ENCODE results near the gene CCSAP. TPM values are rescaled to one million over a fixed set of nuclear protein-coding genes. Genes with fewer than 3 reads are reported as not detected.

Gene CCSAP
- total RNA-seq, 2 experiments from 2014 or later, result 10.5 to 10.8 TPM

DNA sequence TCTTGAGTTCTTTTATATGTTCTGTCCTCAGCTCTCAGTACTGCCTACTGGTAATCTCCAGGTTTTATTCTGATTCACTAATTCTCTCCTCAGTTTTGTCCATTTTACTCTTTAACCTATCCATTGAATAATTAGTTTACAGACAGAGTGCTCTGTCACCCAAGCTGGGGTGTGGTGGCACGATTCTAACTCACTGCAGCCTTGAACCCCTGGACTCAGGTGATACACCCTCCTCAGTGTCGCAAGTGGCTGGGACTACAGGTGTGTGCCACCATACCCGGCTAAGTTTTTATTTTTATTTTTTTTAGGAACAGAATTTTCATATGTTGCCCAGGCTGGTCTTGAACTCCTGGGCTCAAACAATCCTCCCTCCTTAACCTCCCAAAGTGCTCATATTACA is 58.0 kb downstream of the CCSAP start:
- Mint-ChIP-seq H3K4me3 (no peak overlapping the region), H3K4me1 (peaks cover 8% of the 10 kb centered on the region), H3K36me3 (peaks cover 37% of the 10 kb centered on the region), H3K27ac (no peak overlapping the region), H3K27me3 (no peaks in the 10 kb centered on the region), H3K9me3 (no peaks in the 10 kb centered on the region)
- ATAC-seq (ENCODE audit: low read depth) (no peak), DNase-seq (no peak)
- POLR2A ChIA-PET, result no interaction called here

DNA sequence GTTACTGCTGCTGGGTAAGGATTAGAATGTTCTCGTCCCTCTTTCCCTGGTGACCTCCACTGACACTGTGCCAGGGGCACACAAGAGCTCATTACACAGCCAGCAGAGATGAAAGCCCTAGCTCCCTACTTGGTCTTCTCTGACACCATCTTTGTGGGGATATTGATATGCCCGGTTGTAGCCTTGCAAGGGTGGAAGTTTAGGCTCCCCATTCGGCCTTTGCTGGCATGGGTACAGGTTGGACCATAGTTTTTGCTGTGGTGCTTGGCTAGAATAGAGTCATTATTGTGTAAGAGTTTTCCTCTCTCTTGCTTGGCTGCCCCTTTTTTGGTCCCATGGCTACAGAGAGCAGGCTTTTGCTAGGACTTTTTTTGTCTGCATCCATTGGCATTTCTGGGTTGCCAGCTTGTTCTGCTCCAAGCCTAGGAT is 59.6 kb downstream of the CCSAP start:
- POLR2A ChIA-PET, result no interaction called here
- Mint-ChIP-seq H3K4me3 (no peak overlapping the region), H3K9me3 (no peaks in the 10 kb centered on the region), H3K4me1 (peaks cover 7% of the 10 kb centered on the region), H3K36me3 (peaks cover 24% of the 10 kb centered on the region), H3K27me3 (no peaks in the 10 kb centered on the region), H3K27ac (no peak overlapping the region)
- ATAC-seq (ENCODE audit: low read depth) (no peak), DNase-seq (no peak)

DNA sequence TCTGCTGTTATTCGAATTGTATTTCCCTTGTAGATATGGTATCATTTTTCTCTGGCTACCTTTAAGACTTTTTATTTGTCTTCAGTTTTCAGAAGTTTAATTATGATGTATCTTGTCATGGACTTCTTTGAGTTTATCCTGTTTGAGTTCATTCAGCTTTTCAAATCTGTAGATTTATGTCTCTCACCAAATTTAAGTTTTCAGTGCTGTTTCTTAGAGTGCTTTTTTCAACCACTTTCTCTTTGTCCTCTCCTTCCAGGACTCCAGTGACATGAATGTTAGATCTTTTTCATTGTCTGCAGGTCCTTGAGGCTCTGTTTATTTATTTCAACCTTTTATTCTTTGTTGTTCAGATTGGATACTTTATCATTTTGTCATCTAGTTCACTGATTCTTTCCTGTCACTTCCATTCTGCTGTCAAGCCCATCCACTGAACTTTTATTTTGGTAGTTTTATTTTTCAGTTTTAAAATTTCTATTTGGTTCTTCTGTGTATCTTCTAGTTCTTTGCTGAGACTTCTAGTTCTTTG is 60.5 kb downstream of the CCSAP start:
- H3K9me3 Mint-ChIP-seq, result no peaks in the 10 kb centered on the region
- H3K36me3 Mint-ChIP-seq, result peaks cover 23% of the 10 kb centered on the region
- POLR2A ChIA-PET, result no interaction called here
- no peaks in the 10 kb centered on the region for H3K27me3 Mint-ChIP-seq
- no peak overlapping the region for H3K4me3 Mint-ChIP-seq
- no peak for ATAC-seq (ENCODE audit: low read depth)
- H3K27ac Mint-ChIP-seq, result no peak overlapping the region
- no peak for DNase-seq
- peaks cover 6% of the 10 kb centered on the region for H3K4me1 Mint-ChIP-seq

DNA sequence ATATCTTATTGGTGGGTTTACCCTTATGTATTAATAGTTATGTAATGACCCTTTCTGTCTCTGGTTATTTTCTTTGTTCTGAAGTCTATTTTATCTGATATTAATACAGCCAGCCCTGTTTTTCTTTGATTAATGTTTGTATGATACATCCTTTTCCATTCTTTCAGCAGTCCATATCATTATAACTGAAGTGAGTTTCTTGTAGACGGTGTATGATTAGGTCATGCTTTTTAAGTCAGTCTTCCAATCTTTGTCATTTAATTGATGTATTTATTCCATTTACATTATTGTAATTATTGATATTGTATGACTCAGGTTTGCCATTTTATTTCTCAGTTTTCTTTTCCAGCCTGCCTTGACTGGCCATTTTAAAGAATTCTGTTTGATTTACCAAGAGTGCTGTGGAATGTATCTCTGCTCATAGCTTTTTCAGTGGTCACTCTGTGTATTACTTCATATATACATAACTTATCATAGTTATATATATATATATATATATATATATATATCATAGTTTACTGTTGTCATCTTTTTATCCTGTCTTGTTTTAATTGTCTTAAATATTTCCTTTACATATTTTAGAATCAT is 61.4 kb downstream of the CCSAP start:
- DNase-seq (no peak), ATAC-seq (ENCODE audit: low read depth) (no peak)
- POLR2A ChIA-PET, result no interaction called here
- Mint-ChIP-seq H3K36me3 (peaks cover 21% of the 10 kb centered on the region), H3K27ac (no peak overlapping the region), H3K4me3 (no peak overlapping the region), H3K27me3 (no peaks in the 10 kb centered on the region), H3K9me3 (no peaks in the 10 kb centered on the region), H3K4me1 (peaks cover 5% of the 10 kb centered on the region)

DNA sequence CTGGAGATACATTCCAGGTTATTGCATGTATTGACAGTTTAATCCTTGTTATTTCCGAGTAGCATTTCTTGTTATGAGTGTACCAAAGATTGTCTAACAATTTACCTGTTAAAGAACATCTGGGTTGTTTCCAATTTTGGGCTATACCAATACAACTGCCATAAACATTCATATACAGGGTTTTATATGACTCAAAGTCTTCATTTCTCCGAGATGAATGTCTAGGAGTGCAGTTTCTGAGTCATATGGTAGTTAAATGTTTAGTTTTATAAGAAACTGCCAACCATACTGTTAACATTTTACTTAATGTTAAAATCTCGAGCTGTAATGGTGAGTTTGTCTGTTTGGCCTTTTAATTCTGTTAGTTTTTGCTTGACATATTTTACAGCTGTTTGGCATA is 61.9 kb downstream of the CCSAP start:
- Mint-ChIP-seq H3K36me3 (peaks cover 20% of the 10 kb centered on the region), H3K27me3 (no peaks in the 10 kb centered on the region), H3K4me1 (peaks cover 7% of the 10 kb centered on the region), H3K27ac (no peak overlapping the region), H3K9me3 (no peaks in the 10 kb centered on the region), H3K4me3 (no peak overlapping the region)
- ATAC-seq (ENCODE audit: low read depth) (no peak), DNase-seq (no peak)
- POLR2A ChIA-PET, result no interaction called here

DNA sequence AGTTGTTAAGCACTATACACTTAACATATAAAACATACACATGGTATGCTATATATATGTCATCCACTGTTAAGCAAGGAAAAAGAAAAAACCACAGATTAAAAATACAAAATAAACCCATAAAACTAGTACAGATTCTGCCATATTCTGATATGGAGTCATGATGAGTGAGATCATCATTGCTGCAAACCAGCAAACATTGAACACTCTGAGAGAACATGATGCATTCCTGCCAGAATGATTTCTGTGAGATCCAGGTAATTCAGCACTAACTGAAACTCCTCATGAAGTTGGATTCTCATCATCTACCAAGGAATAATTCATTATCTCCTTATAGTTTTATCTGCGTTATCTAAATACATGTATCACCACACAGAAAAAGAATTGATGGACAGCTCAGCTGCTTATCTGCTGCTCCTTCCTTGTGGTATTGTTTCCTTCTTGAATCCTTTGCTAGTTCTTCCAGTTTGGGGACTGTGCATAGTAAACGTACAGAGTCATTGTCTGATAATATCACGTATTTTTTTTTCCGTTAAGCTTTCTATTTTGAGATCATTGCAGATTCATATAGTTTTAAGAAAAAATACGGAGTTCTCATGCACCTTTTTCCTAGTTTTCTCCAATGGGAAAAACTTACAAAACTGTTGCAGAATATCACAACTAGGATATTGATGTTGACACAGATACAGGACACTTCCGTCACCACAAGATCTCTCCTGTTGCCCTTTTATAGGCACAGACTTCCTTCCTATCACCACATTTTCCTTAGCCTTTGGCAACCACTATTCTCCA is 62.6 kb downstream of the CCSAP start:
- no peaks in the 10 kb centered on the region for H3K9me3 Mint-ChIP-seq
- no peak overlapping the region for H3K4me3 Mint-ChIP-seq
- H3K27me3 Mint-ChIP-seq, result no peaks in the 10 kb centered on the region
- H3K4me1 Mint-ChIP-seq, result peaks cover 5% of the 10 kb centered on the region
- peaks cover 21% of the 10 kb centered on the region for H3K36me3 Mint-ChIP-seq
- POLR2A ChIA-PET, result no interaction called here
- ATAC-seq (ENCODE audit: low read depth) (no peak), DNase-seq (no peak)
- no peak overlapping the region for H3K27ac Mint-ChIP-seq

DNA sequence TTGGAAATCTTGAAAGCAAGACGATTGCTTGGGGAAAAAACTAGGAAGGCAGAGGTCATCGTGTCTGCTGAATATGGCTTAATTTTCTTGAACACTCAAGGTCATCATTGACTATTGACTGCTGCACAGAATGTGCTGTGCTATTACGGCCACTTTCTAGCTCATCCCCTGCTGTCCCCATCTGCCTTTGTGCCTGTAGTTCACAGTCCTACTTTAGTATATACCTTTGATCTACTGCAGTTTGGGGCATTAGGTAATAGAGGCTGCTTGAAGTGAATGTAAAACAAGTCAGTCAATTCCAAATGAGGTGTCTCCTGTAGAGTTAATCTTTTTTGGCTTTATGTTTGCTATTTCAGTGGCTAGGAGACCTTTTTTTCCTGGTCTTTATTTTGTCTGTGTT is 63.6 kb downstream of the CCSAP start:
- Mint-ChIP-seq H3K27ac (no peak overlapping the region), H3K9me3 (no peaks in the 10 kb centered on the region), H3K27me3 (no peaks in the 10 kb centered on the region), H3K4me1 (peaks cover 9% of the 10 kb centered on the region), H3K36me3 (peaks cover 24% of the 10 kb centered on the region), H3K4me3 (no peak overlapping the region)
- POLR2A ChIA-PET, result no interaction called here
- no peak for ATAC-seq (ENCODE audit: low read depth)
- DNase-seq, result no peak

DNA sequence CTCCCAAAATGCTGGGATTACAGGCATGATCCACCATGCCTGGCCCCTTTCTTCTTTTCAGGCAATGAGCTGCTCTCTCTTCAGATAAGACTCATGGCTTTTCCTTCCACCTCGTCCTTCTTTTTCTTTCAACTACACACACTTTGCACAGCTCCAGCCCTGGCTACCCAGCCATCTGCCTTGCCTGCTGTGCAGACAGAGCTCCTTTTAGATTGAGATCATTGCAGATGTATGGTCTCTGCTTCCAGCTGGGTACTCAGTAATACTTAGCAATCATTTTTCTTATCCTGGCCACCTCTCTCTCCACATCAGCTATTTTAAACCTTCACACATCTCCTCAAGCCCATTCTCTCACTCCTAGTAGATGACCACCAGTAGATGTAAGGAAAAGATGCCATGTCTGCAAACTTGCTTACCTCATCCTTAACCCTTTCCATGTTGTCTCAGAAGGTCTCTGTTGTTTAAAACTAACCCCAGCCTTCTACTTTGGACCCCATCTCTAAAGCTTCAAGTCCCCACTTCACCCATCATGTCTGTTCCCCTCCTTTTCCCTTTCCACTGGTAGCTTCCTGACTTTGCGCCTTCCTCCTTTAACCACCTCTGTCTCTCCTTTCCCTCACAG is 64.6 kb downstream of the CCSAP start:
- H3K27ac Mint-ChIP-seq, result no peak overlapping the region
- no peak overlapping the region for H3K4me3 Mint-ChIP-seq
- POLR2A ChIA-PET, result no interaction called here
- peaks cover 10% of the 10 kb centered on the region for H3K4me1 Mint-ChIP-seq
- DNase-seq, result no peak
- ATAC-seq (ENCODE audit: low read depth), result no peak
- peaks cover 25% of the 10 kb centered on the region for H3K36me3 Mint-ChIP-seq
- H3K9me3 Mint-ChIP-seq, result no peaks in the 10 kb centered on the region
- H3K27me3 Mint-ChIP-seq, result no peaks in the 10 kb centered on the region

DNA sequence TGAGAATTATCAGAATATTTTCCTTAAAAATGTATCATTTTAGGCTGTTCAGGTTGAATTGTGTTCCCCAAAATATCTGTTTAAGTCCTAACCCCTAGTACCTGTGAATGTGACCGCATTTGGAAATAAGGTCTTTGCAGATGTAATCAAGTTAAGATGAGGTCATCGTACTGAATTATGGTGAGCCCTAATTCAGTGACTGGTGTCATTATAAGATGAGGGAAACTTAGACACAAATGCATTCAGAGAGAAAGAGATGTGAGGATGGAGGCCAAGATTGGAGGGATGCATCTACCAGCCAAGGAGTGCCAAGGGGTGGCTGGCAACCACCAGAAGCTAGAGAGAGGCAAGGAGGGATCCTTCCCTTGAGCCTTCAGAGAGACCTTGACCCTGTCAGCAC is 67.8 kb downstream of the CCSAP start:
- no peak for DNase-seq
- no peak overlapping the region for H3K27ac Mint-ChIP-seq
- H3K4me3 Mint-ChIP-seq, result no peak overlapping the region
- peaks cover 9% of the 10 kb centered on the region for H3K36me3 Mint-ChIP-seq
- no peak for ATAC-seq (ENCODE audit: low read depth)
- no peaks in the 10 kb centered on the region for H3K9me3 Mint-ChIP-seq
- H3K27me3 Mint-ChIP-seq, result no peaks in the 10 kb centered on the region
- POLR2A ChIA-PET, result no interaction called here
- peaks cover 26% of the 10 kb centered on the region for H3K4me1 Mint-ChIP-seq

DNA sequence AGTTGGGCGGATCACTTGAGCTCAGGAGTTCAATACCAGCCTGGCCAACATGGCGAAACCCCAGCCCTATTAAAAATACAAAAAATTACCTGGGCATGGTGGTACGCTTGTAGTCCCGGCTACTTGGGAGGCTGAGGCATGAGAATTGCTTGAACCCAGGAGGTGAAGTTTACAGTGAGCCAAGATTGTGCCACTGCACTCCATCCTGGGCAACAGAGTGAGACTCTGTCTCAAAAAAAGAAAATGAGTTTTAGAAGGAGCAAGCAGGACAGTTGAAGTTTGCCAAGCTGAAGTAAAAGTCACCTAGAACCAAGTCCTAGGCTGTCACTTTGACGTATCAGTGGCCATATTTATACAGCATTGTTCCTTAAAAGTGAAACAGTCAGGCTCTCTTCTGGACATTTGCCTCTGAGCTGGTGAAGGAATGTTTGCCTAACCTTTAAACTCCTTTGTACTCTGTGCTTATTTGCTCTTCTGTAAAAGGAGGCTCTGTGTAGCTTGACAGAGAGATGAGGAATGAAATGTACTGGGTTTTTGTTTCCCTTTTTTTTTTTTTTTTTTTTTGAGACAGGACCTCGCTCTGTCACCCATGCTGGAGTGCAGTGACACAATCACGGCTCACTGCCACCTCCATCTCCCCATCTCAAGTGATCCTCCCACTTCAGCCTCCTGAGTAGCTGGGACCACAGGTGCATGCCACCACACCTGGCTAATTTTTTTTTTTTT is 69.2 kb downstream of the CCSAP start:
- peaks cover 9% of the 10 kb centered on the region for H3K36me3 Mint-ChIP-seq
- H3K9me3 Mint-ChIP-seq, result no peaks in the 10 kb centered on the region
- H3K27ac Mint-ChIP-seq, result no peak overlapping the region
- H3K27me3 Mint-ChIP-seq, result no peaks in the 10 kb centered on the region
- no peak overlapping the region for H3K4me3 Mint-ChIP-seq
- POLR2A ChIA-PET, result no interaction called here
- peaks cover 26% of the 10 kb centered on the region for H3K4me1 Mint-ChIP-seq
- DNase-seq (no peak), ATAC-seq (ENCODE audit: low read depth) (no peak)

DNA sequence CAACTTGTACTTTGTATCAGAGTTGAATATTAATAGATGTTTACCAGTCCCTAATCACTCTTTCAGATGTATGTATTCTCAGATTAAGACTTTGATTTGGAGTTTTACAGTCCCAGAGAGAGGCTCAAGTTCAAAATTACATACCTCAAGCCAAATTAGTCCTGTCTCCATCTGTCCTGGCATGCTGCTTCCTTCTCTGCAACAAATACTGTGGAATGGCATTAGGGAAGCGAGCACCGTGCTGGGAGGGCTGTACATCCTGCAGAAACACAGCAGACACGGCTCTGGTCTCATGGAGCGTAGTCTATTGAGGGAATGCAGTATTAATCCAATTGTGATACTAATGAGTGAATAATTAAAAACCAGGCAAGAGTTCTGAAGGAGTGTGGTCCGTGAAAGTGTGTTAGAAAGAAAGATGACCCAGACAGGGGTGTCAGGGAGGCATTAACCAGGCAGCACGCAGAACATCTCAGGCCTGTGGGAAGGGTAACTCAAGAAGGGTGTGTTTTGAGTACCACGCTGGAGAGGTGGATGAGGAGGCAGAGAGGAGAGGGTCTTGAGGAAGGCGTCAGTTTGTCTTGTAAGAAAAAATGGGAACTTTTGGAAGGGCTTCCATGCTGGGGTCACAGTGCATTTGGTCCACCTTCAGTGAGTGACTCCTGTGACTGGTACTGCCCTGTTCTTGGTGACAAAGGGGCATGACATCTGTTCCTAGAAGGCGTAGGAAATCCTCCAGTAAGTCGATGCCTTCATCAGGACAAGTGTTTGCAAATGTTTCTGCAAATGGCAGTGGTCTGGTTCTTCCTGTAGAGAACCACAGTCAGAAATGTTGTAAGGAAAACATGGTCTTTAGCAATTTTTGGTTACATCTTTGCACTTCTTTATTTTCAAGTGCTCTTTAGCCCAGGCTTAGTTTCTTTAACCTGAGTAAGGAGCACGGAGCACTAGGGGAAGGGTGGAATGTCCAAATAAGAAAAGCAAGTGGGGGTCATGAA is 70.4 kb downstream of the CCSAP start:
- ATAC-seq (ENCODE audit: low read depth) (no peak), DNase-seq (no peak)
- peaks cover 26% of the 10 kb centered on the region for H3K4me1 Mint-ChIP-seq
- peak overlapping the region; percentile 98 for H3K4me3 Mint-ChIP-seq
- peaks cover 9% of the 10 kb centered on the region for H3K36me3 Mint-ChIP-seq
- no peaks in the 10 kb centered on the region for H3K27me3 Mint-ChIP-seq
- H3K9me3 Mint-ChIP-seq, result no peaks in the 10 kb centered on the region
- POLR2A ChIA-PET, result interaction anchor here (1.1 to 1.2 kb wide), 2 partner anchors 18 to 210 kb away, joined by 4 read pairs; no protein-coding TSS in a partner anchor
- peak overlapping the region; percentile 88 for H3K27ac Mint-ChIP-seq

DNA sequence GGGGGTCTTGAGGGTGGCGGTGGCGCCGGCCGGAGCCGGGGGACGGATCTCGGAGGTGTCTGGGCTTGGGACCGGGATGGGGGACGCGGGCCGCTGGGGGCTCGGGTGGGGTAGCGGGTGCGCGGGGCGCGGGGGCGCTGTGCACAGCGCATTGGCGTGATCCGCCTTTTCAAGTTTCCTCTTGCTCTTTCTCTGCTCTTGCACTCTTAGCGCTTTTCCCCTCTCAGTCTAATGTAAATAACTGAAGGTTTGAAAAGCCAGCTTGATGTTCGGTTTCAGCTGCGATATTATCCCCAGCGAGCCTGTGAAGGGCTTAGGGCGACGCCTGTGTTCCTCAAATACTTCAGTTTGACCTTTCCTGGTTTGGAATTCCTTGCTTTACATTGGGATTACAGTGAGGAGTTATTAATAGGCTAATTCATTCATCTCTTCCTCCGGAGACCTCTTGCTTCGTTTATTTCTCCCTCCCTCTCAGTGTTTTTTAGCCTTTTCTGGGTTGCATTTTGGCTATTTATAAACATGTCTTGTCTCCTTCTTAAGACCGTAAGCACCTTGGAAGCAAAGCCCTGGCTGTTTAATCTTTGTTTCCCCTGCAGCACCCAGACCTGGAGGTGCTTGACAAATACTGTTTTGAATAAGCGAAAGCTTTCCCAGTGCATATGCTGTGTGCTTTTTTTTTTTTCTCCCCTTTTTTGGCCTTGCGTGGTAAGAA is 71.2 kb downstream of the CCSAP start:
- no peak for DNase-seq
- peak overlapping the region; percentile 98 for H3K4me3 Mint-ChIP-seq
- peak; percentile 75 for ATAC-seq (ENCODE audit: low read depth)
- peaks cover 4% of the 10 kb centered on the region for H3K9me3 Mint-ChIP-seq
- peaks cover 13% of the 10 kb centered on the region for H3K36me3 Mint-ChIP-seq
- H3K4me1 Mint-ChIP-seq, result peaks cover 30% of the 10 kb centered on the region
- peak overlapping the region; percentile 88 for H3K27ac Mint-ChIP-seq
- no peaks in the 10 kb centered on the region for H3K27me3 Mint-ChIP-seq
- POLR2A ChIA-PET, result interaction anchor here (0.6 to 1.2 kb wide), 4 partner anchors 10 to 350 kb away, joined by 3 to 7 read pairs (median 4); no protein-coding TSS in a partner anchor
